Neutrophil (primary cell): Measurements from ENCODE around the gene IL1RL2.

Experiments used
- H3K27ac ChIP-seq: fragments of 200-600 bp; sonication (generic); 2 replicates; pipeline ENCODE4 v1.5.1; 2016; ENCODE audit warnings: mild to moderate bottlenecking, moderate library complexity
- H3K27me3 ChIP-seq: fragments of 200-600 bp; sonication (generic); 2 replicates; pipeline ENCODE4 v1.6.0; 2016; ENCODE audit warnings: mild to moderate bottlenecking
- H3K36me3 ChIP-seq: fragments of 200-600 bp; sonication (generic); 2 replicates; pipeline ENCODE4 v1.5.1; 2017
- H3K4me1 ChIP-seq, 2 experiments: fragments of 200-600 bp in 1 of 2; sonication (generic) in 1 of 2; 1 replicate in 1 of 2; 2 replicates in 1 of 2; pipeline versions ENCODE4 v1.5.1 to v1.6.1; 2013 to 2016; ENCODE audit warnings: low read depth in 1 of 2, low read length in 1 of 2, mild to moderate bottlenecking in 1 of 2, moderate library complexity in 1 of 2; ENCODE audit not compliant: control insufficient read depth in 1 of 2, insufficient read depth in 1 of 2
- H3K4me3 ChIP-seq, 2 experiments: fragments of 200-600 bp in 1 of 2; sonication (generic) in 1 of 2; 1 replicate in 1 of 2; 2 replicates in 1 of 2; pipeline ENCODE4 v1.5.1; 2013 to 2016; ENCODE audit warnings: low read depth in 1 of 2, low read length in 1 of 2, mild to moderate bottlenecking in 1 of 2, moderate library complexity in 1 of 2
- H3K9me3 ChIP-seq: fragments of 200-600 bp; sonication (generic); 2 replicates; pipeline ENCODE4 v1.5.1; 2016
- CTCF ChIP-seq: fragments of 200-600 bp; sonication (generic); IDR thresholded peaks from 2 replicates; pipeline ENCODE4 v1.5.1; 2016; ENCODE audit warnings: antibody characterized with exemption

The IL1RL2 gene

GRCh38 chr2:102200539-102200938 is 13.7 kb downstream of the IL1RL2 start:
- H3K27ac ChIP-seq, result no peak overlapping the region
- H3K36me3 ChIP-seq, result no peaks in the 10 kb centered on the region
- H3K4me1 ChIP-seq, result no peaks in the 10 kb centered on the region
- H3K27me3 ChIP-seq, result no peaks in the 10 kb centered on the region
- H3K4me3 ChIP-seq, result no peak overlapping the region
- no peak for TF ChIP-seq CTCF
- H3K9me3 ChIP-seq, result no peaks in the 10 kb centered on the region

- no peak for TF ChIP-seq CTCF
- no peak overlapping the region for H3K4me3 ChIP-seq
- H3K36me3 ChIP-seq, result no peaks in the 10 kb centered on the region
- no peaks in the 10 kb centered on the region for H3K27me3 ChIP-seq
- no peak overlapping the region for H3K27ac ChIP-seq
- H3K4me1 ChIP-seq, result no peaks in the 10 kb centered on the region
- no peaks in the 10 kb centered on the region for H3K9me3 ChIP-seq
Measured at GRCh38 chr2:102204638-102205037, 17.8 kb downstream of the IL1RL2 start.

GRCh38 chr2:102206666-102207341 is 20.0 kb downstream of the IL1RL2 start:
- Histone ChIP-seq H3K27ac (no peak overlapping the region), H3K27me3 (no peaks in the 10 kb centered on the region), H3K4me3 (no peak overlapping the region), H3K4me1 (no peaks in the 10 kb centered on the region), H3K36me3 (no peaks in the 10 kb centered on the region), H3K9me3 (no peaks in the 10 kb centered on the region)
- no peak for TF ChIP-seq CTCF

- Histone ChIP-seq H3K36me3 (no peaks in the 10 kb centered on the region), H3K4me3 (no peak overlapping the region), H3K4me1 (no peaks in the 10 kb centered on the region), H3K27ac (no peak overlapping the region), H3K9me3 (no peaks in the 10 kb centered on the region), H3K27me3 (no peaks in the 10 kb centered on the region)
- TF ChIP-seq CTCF, result no peak
Measured at GRCh38 chr2:102208774-102209173, 22.0 kb downstream of the IL1RL2 start.

- TF ChIP-seq CTCF, result no peak
- H3K9me3 ChIP-seq, result no peaks in the 10 kb centered on the region
Measured at GRCh38 chr2:102209474-102209873, 22.7 kb downstream of the IL1RL2 start.

GRCh38 chr2:102217032-102217431 is 30.2 kb downstream of the IL1RL2 start:
- Histone ChIP-seq H3K4me3 (no peak overlapping the region), H3K4me1 (peaks cover 6 to 9% of the 10 kb centered on the region in 2 experiments), H3K36me3 (no peaks in the 10 kb centered on the region), H3K9me3 (no peaks in the 10 kb centered on the region), H3K27ac (no peak overlapping the region), H3K27me3 (no peaks in the 10 kb centered on the region)
- TF ChIP-seq CTCF, result no peak

More at GRCh38 chr2:102209474-102209873, 22.7 kb downstream of the IL1RL2 start:
- no peak overlapping the region for H3K27ac ChIP-seq
- H3K4me3 ChIP-seq, result no peak overlapping the region
- no peaks in the 10 kb centered on the region for H3K27me3 ChIP-seq
- no peaks in the 10 kb centered on the region for H3K36me3 ChIP-seq
- no peaks in the 10 kb centered on the region for H3K4me1 ChIP-seq
